AG04449 (cell line): ENCODE measurements around the gene JMJD6.

Experiments used
- CTCF ChIA-PET: fragments of 350-600 bp; formaldehyde crosslinking; extraction: SDS; loops from one replicate; lab custom pipeline; 2021; ENCODE audit warnings: antibody characterized with exemption; lab: Yijun Ruan, JAX
- POLR2A ChIA-PET: fragments of 400-600, 350-600 bp; formaldehyde crosslinking; extraction: SDS; loops from one replicate; lab custom pipeline; 2020; ENCODE audit warnings: antibody characterized with exemption, inconsistent platforms; lab: Yijun Ruan, JAX
- DNase-seq: peaks from one replicate; pipeline ENCODE4 v3.0.0-alpha.2; 2010; ENCODE audit warnings: low read depth, low spot score
- H3K4me3 ChIP-seq: 2 replicates; pipeline ENCODE4 v1.5.1; 2011; ENCODE audit warnings: low read depth, mild to moderate bottlenecking, control low read depth, low read length
- TF ChIP-seq, protein P1 (sequence below): IDR thresholded peaks from one replicate; pipeline ENCODE4 v1.5.1; 2011; ENCODE audit warnings: mild to moderate bottlenecking, moderate library complexity, low read length, control low read depth, inconsistent platforms; ENCODE audit not compliant: insufficient read depth; ENCODE audit errors: missing control alignments

The JMJD6 gene

DNA sequence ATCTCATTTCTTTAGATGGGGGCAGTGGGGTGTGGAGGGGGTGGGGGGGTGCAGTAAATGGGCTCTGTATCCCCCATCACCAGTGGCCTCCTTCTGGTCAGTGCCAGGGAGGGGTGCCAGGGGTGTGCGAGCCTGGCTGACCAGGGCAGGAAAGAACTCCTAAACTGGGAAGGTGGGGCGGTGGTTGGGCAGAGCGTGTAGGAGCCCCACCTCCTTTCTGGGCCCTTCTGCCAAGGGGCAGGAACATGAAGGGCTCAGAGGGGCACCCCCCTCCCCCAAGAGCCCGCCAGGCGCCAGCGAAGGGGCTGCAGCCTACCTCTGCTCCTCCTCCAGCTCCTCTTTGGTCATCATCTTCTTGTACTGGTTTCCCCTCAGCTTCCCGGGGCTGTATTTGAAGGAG lies 41.6 kb downstream of the JMJD6 start:
- CTCF ChIA-PET: interaction anchor here (0.8 to 1.0 kb wide), 2 partner anchors 10 to 163 kb away, joined by 3 to 4 read pairs; no protein-coding TSS in a partner anchor

DNA sequence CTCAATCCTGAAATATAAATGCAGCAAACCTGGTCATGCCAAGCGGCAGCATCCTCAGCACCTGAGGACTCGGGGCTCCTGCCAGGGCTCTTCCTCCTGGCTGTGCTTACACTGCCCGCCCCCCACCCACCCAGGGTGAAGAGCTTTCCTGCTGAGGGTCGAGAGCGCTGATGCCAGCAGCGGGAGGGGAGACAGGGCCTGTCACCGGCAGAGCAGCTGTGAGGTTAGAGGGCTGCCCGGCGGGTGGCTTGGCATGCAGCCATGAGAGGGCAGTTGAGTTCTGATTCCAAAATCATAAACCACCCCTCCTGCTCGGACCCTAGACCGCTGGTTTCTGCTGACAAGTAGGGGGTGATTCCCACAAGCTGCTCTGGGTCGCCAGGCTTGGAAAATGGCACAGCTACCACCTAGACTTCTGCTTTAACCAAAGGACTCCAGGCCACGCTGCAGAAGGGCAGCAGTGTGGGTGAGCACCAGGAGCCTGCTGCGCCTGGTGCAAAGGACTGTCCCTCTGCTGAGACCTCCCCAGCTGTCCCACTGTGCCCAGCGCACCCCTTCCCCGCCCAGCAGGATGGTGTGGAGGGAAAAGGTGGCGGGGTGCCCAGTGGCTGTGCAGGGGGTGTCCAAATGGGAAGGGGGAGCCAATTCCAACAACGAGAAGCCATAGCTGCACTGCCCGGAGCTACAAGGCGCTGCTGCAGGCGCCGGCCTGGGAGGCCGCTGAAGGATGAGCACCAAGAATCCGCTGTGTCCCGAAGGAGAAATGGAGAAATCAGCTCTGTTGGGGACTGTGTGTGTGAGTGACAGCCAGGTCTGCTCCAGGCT lies 42.3 kb downstream of the JMJD6 start:
- H3K4me3 ChIP-seq: no peak overlapping the region
- ChIA-PET POLR2A (no interaction called here), CTCF (interaction anchor here (1.0 to 1.5 kb wide), 3 partner anchors 9 to 30 kb away, joined by 3 to 5 read pairs (median 4); no protein-coding TSS in a partner anchor)
- TF ChIP-seq, protein P1, sequence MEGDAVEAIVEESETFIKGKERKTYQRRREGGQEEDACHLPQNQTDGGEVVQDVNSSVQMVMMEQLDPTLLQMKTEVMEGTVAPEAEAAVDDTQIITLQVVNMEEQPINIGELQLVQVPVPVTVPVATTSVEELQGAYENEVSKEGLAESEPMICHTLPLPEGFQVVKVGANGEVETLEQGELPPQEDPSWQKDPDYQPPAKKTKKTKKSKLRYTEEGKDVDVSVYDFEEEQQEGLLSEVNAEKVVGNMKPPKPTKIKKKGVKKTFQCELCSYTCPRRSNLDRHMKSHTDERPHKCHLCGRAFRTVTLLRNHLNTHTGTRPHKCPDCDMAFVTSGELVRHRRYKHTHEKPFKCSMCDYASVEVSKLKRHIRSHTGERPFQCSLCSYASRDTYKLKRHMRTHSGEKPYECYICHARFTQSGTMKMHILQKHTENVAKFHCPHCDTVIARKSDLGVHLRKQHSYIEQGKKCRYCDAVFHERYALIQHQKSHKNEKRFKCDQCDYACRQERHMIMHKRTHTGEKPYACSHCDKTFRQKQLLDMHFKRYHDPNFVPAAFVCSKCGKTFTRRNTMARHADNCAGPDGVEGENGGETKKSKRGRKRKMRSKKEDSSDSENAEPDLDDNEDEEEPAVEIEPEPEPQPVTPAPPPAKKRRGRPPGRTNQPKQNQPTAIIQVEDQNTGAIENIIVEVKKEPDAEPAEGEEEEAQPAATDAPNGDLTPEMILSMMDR: no peak
- DNase-seq: no peak

More for the DNA sequence above, 41.6 kb downstream of the JMJD6 start:
- TF ChIP-seq, protein P1: no peak
- POLR2A ChIA-PET: no interaction called here
- no peak overlapping the region for H3K4me3 ChIP-seq
- no peak for DNase-seq

DNA sequence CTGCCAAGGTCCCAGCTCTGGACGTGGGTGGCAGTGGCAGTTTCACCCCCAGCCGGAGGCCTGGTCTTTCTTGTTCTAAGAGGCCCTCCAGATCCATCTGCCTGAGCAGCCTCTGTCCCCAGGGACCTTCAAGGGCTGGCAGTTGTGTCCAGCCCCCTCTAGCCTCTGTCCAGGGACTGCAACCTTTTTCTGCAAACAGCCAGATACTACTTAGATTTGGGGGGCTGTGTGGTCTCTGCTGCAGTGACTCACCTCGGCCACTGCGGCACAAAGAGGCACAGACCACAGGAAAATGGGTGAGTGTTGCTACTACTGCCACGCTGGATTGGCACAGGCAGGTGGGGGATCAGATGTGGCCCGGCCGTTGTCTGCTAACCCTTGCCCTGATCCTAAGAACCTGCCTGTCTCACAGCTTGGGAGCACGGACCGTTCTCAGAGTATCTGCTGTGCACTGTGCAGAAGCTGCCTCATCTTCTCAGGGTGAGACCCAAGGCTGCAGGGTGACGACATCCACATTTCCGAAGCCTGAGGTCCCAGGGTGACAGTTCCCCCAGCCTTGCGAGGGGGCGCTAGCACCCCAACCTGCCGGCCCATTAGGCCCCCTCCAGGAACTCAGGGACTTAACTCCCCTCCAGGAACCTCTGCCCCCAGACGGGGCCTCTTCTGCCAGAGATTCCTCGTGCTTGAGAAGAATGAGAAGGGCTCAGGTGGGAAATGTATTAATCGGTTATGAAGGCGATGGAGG lies 43.2 kb downstream of the JMJD6 start:
- ChIA-PET POLR2A (no interaction called here), CTCF (interaction anchor here (1.4 to 1.5 kb wide), 2 partner anchors 14 to 31 kb away, joined by 4 to 5 read pairs; no protein-coding TSS in a partner anchor)
- no peak for DNase-seq
- H3K4me3 ChIP-seq: no peak overlapping the region
- TF ChIP-seq, protein P1: no peak

GRCh38 chr17:76682296-76682695 lies 44.1 kb downstream of the JMJD6 start:
- TF ChIP-seq, protein P1: no peak
- DNase-seq: no peak
- no peak overlapping the region for H3K4me3 ChIP-seq
- CTCF ChIA-PET: interaction anchor here (0.9 to 2.4 kb wide), 16 partner anchors 10 to 159 kb away, joined by 3 to 25 read pairs (median 8); partner anchors contain the start of genes MXRA7 and ST6GALNAC1
- POLR2A ChIA-PET: interaction anchor here (0.7 to 2.0 kb wide), 3 partner anchors 9 to 55 kb away, joined by 3 to 8 read pairs (median 6); partner anchors contain the start of genes MFSD11 and SRSF2

DNA sequence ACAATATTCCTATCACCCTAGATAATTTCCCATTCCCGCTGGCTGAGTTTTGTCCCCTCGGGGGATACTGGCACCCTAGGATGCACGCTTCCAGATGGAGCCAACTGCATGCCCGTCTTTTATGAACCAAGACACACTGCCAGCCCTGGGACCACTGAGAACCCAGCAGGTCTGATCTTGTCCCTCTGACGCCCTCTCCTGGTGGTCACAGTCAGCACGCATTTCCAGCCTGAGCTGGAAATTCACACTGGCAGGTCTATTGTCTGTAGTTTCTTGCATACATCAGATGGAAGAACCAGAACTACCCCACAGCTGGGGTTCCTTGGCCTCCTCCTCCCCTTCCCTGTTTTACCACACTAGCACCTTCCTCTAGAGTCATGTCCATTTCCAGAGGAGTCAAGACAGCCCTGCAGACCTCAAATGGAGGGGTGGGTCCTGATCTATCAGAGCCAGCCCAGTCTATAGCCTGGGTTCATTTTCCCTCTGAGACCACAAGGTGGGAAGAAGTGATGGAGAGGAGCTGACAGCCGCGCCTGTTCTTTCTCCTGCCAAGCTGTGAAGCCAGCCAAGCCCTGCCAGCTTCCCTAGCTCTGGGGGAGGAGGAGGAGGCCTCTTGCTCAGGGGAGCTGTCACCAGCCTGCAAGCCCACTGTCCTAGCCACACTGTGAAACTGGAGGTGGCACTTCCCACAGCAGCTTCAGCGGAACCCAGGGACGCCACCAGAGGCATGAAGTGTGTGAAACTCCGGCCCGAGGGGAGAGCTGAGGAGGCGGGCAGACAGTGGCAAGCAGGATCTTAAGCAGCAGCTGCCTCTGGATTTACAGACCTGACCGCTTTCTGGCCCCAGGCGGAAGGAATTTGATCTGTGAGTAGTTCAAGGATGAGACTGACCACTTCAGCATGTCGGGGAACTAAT lies 44.9 kb downstream of the JMJD6 start:
- no peak for DNase-seq
- H3K4me3 ChIP-seq: no peak overlapping the region
- POLR2A ChIA-PET: interaction anchor here (0.7 to 2.0 kb wide), 3 partner anchors 8 to 56 kb away, joined by 3 to 8 read pairs (median 6); partner anchors contain the start of genes MFSD11 and SRSF2
- TF ChIP-seq, protein P1: peak; percentile 76
- CTCF ChIA-PET: interaction anchor here (0.9 to 2.4 kb wide), 24 partner anchors 9 to 222 kb away, joined by 3 to 25 read pairs (median 6); partner anchors contain the start of genes MXRA7 and ST6GALNAC1
